Ovary (tissue), 3 donors: ENCODE results near the gene TPCN2.

ENCODE experiments used
- POLR2A ChIP-seq: fragments of 450-650 bp; IDR thresholded peaks from one replicate; pipeline ENCODE4 v1.6.1; 2017; ENCODE audit warnings: antibody characterized with exemption, mild to moderate bottlenecking, moderate library complexity
- TF ChIP-seq, protein P1 (sequence below), 3 donors: fragments of 450-650 bp in 2 of 3; fragments of 200-600 bp in 1 of 3; IDR thresholded peaks; one replicate each; pipeline versions ENCODE4 v1.5.1 to v1.8.0; 2016 to 2022; ENCODE audit warnings: antibody characterized with exemption in 3 of 3, mild to moderate bottlenecking in 1 of 3
- donor health status: DM: no; HTN: no; CAD: no.

DNA sequence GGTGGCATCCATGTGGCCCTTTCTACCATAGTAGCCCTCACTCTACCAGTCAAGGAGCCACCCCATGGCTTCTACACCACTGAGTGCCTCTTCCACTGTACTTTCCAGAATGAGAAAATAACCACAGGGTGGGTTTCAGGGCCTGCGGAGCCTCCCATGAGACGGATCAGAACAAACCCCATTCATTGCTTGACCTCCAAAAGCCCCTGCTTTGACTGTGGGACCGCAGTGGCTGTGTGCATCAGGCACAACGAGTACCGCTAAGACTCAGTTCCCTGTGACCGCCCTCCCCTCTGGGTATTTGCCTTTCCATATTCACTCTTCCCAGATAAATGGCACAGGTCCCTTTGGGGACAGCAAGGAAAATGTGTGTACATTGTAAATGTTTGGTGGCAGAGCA is 24.2 kb upstream of the TPCN2 start:
- TF ChIP-seq, protein P1, sequence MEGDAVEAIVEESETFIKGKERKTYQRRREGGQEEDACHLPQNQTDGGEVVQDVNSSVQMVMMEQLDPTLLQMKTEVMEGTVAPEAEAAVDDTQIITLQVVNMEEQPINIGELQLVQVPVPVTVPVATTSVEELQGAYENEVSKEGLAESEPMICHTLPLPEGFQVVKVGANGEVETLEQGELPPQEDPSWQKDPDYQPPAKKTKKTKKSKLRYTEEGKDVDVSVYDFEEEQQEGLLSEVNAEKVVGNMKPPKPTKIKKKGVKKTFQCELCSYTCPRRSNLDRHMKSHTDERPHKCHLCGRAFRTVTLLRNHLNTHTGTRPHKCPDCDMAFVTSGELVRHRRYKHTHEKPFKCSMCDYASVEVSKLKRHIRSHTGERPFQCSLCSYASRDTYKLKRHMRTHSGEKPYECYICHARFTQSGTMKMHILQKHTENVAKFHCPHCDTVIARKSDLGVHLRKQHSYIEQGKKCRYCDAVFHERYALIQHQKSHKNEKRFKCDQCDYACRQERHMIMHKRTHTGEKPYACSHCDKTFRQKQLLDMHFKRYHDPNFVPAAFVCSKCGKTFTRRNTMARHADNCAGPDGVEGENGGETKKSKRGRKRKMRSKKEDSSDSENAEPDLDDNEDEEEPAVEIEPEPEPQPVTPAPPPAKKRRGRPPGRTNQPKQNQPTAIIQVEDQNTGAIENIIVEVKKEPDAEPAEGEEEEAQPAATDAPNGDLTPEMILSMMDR (IDR thresholded peaks at IDR 0.05), result no peak
- no peak for TF ChIP-seq POLR2A
